Astrocyte (in vitro differentiated cells and primary cell): ENCODE data around the gene ENTPD5. TPM values are rescaled to one million over a fixed set of nuclear protein-coding genes. Genes with fewer than 3 reads are reported as not detected.

Source experiments
- total RNA-seq: library from RNA; stranded (reverse); gene quantifications from 2 replicates; pipeline ENCODE4 v1.2.1, GENCODE V29; 2021

The ENTPD5 gene
- total RNA-seq, 1 donor from 2014 or later, result 9.5 TPM

Other genes starting within 250 kb of the ENTPD5 start
- 5.8 and 7.0 TPM in 2 replicates for gene PTGR2, start 167.5 kb downstream of the ENTPD5 start, total RNA-seq
- 38.7 and 42.9 TPM in 2 replicates for gene ZNF410, start 132.4 kb downstream of the ENTPD5 start, total RNA-seq
- 2.6 and 3.0 TPM in 2 replicates for gene FAM161B, start 69.2 kb downstream of the ENTPD5 start, total RNA-seq
- 12.8 and 15.3 TPM in 2 replicates for gene COQ6, start 69.0 kb downstream of the ENTPD5 start, total RNA-seq
- 5.7 and 6.8 TPM in 2 replicates for gene BBOF1, start 61 bp upstream of the ENTPD5 start, total RNA-seq
- gene ALDH6A1, start 65.2 kb upstream of the ENTPD5 start, total RNA-seq, result 11.8 and 12.0 TPM in 2 replicates
- 5.5 and 6.2 TPM in 2 replicates for gene LIN52, start 65.7 kb upstream of the ENTPD5 start, total RNA-seq
- not detected in 2 replicates for gene VSX2, start 220.2 kb upstream of the ENTPD5 start, total RNA-seq